A673 (cell line): ENCODE data around the gene NECTIN3.
A peak's percentile ranks its signal among the peaks of the same experiment; 100 is the strongest.

Experiments used
- EZH2 ChIP-seq: fragments of 200-600 bp; sonication (generic); IDR thresholded peaks from 2 replicates; pipeline ENCODE4 v1.6.1; 2017; ENCODE audit warnings: borderline replicate concordance, low read depth, mild to moderate bottlenecking, mixed read lengths, antibody characterized with exemption, low read length; ENCODE audit not compliant: poor library complexity, severe bottlenecking
- TF ChIP-seq, protein P1 (sequence below): fragments of 300-800, 200-600 bp; sonication (generic); conservative IDR thresholded peaks from 2 replicates; pipeline ENCODE4 v1.5.1; 2017; ENCODE audit warnings: low read depth, mild to moderate bottlenecking, antibody characterized with exemption, low read length, moderate library complexity, mixed read lengths

- no peak for TF ChIP-seq EZH2
- TF ChIP-seq, protein P1, sequence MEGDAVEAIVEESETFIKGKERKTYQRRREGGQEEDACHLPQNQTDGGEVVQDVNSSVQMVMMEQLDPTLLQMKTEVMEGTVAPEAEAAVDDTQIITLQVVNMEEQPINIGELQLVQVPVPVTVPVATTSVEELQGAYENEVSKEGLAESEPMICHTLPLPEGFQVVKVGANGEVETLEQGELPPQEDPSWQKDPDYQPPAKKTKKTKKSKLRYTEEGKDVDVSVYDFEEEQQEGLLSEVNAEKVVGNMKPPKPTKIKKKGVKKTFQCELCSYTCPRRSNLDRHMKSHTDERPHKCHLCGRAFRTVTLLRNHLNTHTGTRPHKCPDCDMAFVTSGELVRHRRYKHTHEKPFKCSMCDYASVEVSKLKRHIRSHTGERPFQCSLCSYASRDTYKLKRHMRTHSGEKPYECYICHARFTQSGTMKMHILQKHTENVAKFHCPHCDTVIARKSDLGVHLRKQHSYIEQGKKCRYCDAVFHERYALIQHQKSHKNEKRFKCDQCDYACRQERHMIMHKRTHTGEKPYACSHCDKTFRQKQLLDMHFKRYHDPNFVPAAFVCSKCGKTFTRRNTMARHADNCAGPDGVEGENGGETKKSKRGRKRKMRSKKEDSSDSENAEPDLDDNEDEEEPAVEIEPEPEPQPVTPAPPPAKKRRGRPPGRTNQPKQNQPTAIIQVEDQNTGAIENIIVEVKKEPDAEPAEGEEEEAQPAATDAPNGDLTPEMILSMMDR, result peak; percentile 63
Observed at GRCh38 chr3:111080413-111080812, 8.8 kb downstream of the NECTIN3 start.
